Epithelial cell of proximal tubule (primary cell): ENCODE data around the gene SESN2. TPM values are rescaled to one million over a fixed set of nuclear protein-coding genes. Genes with fewer than 3 reads are reported as not detected.
A peak's percentile ranks its signal among the peaks of the same experiment; 100 is the strongest.
"Not testable (repeated sequence)": the region's sequence is repeated elsewhere in the genome, so short reads cannot be mapped to it uniquely, and the experiment has no call there.

ENCODE experiments used
- DNase-seq: peaks from one replicate; pipeline ENCODE4 v3.0.0-alpha.2; 2011; ENCODE audit warnings: low read depth
- H3K4me3 ChIP-seq: 2 replicates; pipeline ENCODE4 v1.5.1; 2011; ENCODE audit warnings: low read depth, mild to moderate bottlenecking, low read length
- total RNA-seq: library from RNA; depleted of rRNA; stranded (reverse); fragments of >200 nt; gene quantifications from 2 replicates; pipeline ENCODE4 v1.2.3, GENCODE V29; 2015
- TF ChIP-seq, protein P1 (sequence below): conservative IDR thresholded peaks from 2 replicates; pipeline ENCODE4 v1.5.1; 2012; ENCODE audit warnings: low read depth, mild to moderate bottlenecking, low read length

SESN2 gene
- total RNA-seq, 1 donor from 2014 or later = 18.5 TPM

DNA sequence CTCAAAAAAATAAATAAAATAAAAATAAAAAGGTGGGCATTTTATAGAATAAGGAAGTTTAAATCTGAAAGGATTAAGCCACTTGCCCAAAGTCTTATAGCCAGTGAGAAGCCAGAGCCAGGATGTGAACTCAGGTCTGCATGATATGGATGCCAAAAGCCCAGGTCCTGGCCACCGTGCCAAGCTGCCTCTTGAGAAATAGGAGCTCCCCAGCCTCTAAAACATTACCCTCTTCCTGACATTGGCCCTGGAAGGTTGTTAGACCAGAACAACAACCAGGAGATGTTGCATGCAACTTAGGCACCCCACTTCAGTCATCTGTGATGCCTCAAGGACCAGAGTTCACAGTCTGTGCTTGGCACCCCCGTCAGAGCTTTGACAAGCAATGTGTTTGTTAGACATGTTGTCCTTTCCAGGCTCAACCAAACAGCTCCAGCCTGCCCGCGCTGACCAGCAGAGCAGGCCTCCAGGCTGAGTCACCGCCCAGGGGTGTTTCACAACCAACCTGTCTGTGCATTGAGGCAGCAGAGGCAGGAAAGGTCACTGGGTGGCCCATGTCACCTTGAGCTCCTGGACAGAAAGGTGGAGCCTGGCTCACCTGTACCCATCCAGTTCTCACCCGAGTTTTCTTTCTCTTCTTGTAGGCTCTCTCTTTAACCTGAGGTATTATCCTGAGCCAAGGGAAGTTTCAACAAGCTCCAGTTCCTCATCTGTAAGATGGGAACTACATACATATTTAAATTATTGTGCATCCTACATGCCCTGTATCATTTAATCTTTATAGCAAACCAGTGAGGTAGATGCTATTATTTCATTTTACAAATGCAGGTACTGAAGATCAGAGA, 54.6 kb downstream of the SESN2 start:
- peak; percentile 79 for DNase-seq
- H3K4me3 ChIP-seq = no peak overlapping the region
- TF ChIP-seq, protein P1, sequence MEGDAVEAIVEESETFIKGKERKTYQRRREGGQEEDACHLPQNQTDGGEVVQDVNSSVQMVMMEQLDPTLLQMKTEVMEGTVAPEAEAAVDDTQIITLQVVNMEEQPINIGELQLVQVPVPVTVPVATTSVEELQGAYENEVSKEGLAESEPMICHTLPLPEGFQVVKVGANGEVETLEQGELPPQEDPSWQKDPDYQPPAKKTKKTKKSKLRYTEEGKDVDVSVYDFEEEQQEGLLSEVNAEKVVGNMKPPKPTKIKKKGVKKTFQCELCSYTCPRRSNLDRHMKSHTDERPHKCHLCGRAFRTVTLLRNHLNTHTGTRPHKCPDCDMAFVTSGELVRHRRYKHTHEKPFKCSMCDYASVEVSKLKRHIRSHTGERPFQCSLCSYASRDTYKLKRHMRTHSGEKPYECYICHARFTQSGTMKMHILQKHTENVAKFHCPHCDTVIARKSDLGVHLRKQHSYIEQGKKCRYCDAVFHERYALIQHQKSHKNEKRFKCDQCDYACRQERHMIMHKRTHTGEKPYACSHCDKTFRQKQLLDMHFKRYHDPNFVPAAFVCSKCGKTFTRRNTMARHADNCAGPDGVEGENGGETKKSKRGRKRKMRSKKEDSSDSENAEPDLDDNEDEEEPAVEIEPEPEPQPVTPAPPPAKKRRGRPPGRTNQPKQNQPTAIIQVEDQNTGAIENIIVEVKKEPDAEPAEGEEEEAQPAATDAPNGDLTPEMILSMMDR = no peak

DNA sequence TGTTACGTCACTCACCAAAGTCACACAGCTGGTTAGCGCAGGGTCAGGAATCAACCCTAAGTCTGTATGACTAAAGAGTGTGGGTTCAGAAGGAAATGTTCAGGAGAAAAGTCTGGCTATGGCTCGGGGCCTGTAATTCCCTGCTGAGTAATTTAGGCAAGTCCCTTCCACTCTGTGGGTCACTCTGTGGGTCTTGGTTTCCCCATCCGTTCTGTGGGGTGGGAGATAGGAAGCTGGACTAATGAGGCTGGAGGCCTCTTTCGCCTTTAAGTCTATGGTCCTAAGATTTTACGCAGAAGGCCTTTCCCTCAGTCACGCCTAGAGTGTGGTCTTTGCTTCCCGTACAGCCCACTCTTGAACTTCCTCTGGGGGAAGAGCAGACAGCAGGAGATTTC, 55.2 kb downstream of the SESN2 start:
- DNase-seq = no peak
- TF ChIP-seq, protein P1 = no peak
- no peak overlapping the region for H3K4me3 ChIP-seq

GRCh38 chr1:28317014-28317413, 57.7 kb downstream of the SESN2 start:
- TF ChIP-seq, protein P1 = no peak

GRCh38 chr1:28322194-28322593, 62.9 kb downstream of the SESN2 start:
- DNase-seq = peak; percentile 84
- H3K4me3 ChIP-seq = no peak overlapping the region
- TF ChIP-seq, protein P1 = no peak

More at GRCh38 chr1:28317014-28317413, 57.7 kb downstream of the SESN2 start:
- H3K4me3 ChIP-seq = no peak overlapping the region
- no peak for DNase-seq

- no peak for DNase-seq
- TF ChIP-seq, protein P1 = no peak
Observed at GRCh38 chr1:28323720-28324119, 64.4 kb downstream of the SESN2 start.

GRCh38 chr1:28326515-28326914, 67.2 kb downstream of the SESN2 start:
- TF ChIP-seq, protein P1 = no peak
- DNase-seq = no peak
- no peak overlapping the region for H3K4me3 ChIP-seq

More at GRCh38 chr1:28323720-28324119, 64.4 kb downstream of the SESN2 start:
- no peak overlapping the region for H3K4me3 ChIP-seq

GRCh38 chr1:28326984-28327383, 67.7 kb downstream of the SESN2 start:
- DNase-seq = peak; percentile 94
- TF ChIP-seq, protein P1 = no peak

DNA sequence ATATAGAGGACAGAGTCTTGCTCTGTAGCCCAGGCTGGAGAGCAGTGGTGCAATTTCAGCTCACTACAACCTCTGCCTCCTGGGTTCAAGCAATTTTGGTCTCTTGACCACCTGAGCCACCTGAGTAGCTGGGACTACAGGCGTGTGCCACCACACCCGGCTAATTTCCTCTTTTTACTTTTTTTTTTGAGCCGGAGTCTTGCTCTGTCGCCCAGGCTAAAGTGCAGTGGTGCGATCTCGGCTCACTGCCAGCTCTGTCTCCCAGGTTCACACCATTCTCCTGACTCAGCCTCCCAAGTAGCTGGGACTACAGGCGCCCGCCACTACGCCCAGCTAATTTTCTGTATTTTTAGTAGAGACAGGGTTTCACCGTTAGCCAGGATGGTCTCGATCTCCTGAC, 68.1 kb downstream of the SESN2 start:
- not testable (repeated sequence) for DNase-seq, H3K4me3 ChIP-seq

More at GRCh38 chr1:28326984-28327383, 67.7 kb downstream of the SESN2 start:
- no peak overlapping the region for H3K4me3 ChIP-seq
